PC-3 (cell line): ENCODE data around the gene ITGAV.

ENCODE experiments used
- CTCF ChIP-seq: fragments of 300-600 bp; sonication (generic); conservative IDR thresholded peaks from 2 replicates; pipeline ENCODE4 v1.5.1; 2017; ENCODE audit warnings: antibody characterized with exemption, low read depth, mild to moderate bottlenecking, low read length
- EZH2phosphoT487 ChIP-seq: fragments of 300-600 bp; sonication (generic); IDR thresholded peaks from 2 replicates; pipeline ENCODE4 v1.6.1; 2018; ENCODE audit warnings: mild to moderate bottlenecking, antibody characterized with exemption, low read length, borderline replicate concordance

- no peak for TF ChIP-seq CTCF
- TF ChIP-seq EZH2phosphoT487: no peak
These were observed 100.9 kb downstream of the ITGAV start for GRCh38 chr2:186690786-186691185.
